ENCODE results near the gene CCDC9B. TPM values are rescaled to one million over a fixed set of nuclear protein-coding genes. Genes with fewer than 3 reads are reported as not detected.

The CCDC9B gene
- total RNA-seq, 1 experiment from 2014 or later: 9.8 TPM

DNA sequence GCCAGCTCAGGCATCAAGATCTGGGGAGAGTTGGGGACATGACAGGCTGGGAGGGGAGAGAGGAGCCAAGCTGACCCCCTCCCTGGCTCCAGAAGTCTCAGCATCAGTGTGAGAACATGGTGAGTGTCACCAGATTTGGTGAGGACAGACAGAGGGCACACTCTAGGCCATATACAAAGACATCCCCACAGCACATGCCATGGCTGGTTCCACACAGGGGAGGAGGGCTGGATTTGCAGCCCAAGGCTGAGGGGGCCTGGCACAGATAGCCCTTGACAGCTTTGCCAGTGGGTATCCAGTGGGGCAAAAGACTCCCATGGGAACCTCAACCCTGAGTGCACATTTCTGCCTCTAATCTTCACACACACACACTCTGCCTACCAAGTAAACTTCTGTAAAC, 47.7 kb downstream of the CCDC9B start:
- no peak for DNase-seq (ENCODE audit: low read depth)

DNA sequence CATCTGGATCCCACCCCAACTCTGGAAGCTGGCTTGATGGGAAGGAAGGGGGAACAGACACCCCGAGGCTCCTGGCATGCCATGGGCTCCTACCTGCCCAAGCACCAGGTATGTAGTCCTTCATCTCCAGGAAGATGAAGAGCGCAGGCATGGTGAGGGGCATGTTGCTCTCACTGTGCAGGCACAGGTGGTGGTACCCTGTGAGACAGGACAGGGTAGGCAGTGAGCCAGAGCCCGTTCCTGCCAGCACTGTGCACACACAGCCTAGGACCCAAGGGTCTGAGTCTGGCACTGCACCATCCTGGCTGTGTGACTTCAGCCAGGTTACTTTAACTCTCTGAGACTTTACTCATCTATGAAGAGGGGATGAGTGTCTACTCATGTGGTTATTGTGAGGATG, 48.5 kb downstream of the CCDC9B start:
- no peak for DNase-seq (ENCODE audit: low read depth)

GRCh38 chr15:40290918-40291574, 49.7 kb downstream of the CCDC9B start:
- DNase-seq (ENCODE audit: low read depth): peak; percentile 38

DNA sequence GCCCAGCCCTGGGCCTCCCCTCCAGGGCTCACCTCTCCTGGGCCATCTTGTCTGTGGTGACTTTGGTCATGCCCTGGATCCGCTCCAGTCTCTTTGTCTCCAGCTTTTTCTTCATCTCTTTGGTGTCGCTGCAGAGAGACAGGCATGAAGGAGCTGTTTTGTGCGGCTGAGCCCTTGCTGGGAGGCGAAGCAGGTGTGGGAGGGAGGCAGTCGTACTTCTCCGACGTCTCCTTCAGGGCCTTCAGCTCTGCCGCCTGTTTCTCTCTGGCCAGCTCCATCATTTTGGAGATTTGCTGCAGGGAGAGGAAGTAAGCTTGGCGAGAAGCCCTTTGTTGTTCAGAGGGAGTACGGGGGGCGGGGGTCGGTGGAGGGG, 50.2 kb downstream of the CCDC9B start:
- no peak for DNase-seq (ENCODE audit: low read depth)

- DNase-seq (ENCODE audit: low read depth): no peak
Measured at GRCh38 chr15:40289140-40289775, 51.5 kb downstream of the CCDC9B start.

GRCh38 chr15:40287968-40288367, 52.8 kb downstream of the CCDC9B start:
- no peak for DNase-seq (ENCODE audit: low read depth)

GRCh38 chr15:40287505-40287904, 53.2 kb downstream of the CCDC9B start:
- DNase-seq (ENCODE audit: low read depth): no peak

GRCh38 chr15:40286794-40287193, 53.9 kb downstream of the CCDC9B start:
- no peak for DNase-seq (ENCODE audit: low read depth)

GRCh38 chr15:40286061-40286532, 54.6 kb downstream of the CCDC9B start:
- DNase-seq (ENCODE audit: low read depth): no peak

GRCh38 chr15:40285554-40286011, 55.2 kb downstream of the CCDC9B start:
- DNase-seq (ENCODE audit: low read depth): no peak

DNA sequence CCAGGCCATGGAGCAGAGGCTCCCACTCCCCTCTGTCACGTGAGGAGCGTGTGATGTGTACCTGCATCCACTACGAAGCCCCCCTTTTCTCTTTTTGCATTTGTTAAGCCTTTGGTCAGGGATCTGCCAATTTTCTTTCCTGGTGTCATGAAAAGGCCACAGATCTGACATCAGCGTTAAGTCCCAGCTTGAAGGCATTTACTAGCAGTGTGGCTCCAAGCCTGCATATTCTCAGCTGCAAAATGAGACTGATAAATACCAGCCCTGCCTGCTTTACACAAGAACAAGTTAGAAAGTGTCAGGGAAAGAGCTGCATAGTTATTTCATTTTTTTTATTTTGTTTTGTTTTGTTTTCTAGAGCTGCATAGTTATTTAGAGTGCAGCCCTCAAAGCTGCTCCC, 55.6 kb downstream of the CCDC9B start:
- DNase-seq (ENCODE audit: low read depth): no peak

DNA sequence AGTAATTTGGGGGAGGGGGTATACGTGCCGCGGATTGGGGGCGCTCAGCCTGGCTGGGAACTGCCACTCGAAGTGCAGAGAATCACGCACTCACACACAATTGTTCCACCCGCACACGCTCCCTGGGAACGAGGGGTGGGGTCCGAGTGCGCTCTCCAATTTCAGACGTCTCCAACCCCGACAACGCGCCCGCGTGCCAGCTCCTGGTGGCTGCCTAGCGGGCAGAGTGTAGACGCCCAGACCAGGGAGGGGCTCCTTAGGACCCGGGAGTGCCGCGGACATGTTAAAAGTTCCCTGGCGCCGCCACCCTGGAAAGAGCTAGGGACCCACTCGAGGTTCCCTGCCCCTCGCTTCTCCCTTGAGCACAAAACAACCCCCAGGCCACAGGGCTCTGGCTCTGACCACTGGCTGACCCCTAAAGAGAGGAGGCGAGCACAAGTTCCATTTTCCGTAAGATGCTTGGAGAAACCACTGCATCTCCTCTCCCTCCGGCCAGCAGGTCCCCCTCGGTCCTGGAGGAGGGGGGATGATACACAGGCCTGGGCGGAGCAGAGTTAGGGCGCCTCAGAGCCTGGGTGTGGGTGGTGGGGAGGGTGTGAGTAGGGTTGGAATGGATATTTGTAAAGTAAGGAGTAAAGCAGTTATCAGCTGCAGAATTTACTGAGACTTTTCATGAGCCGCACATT, 57.0 kb downstream of the CCDC9B start:
- DNase-seq (ENCODE audit: low read depth): no peak

GRCh38 chr15:40282869-40283614, 57.7 kb downstream of the CCDC9B start, which contains the start of gene ANKRD63:
ANKRD63 (minus strand) TSS chr15:40283064; CDS start chr15:40282586, 478 bp downstream.
- DNase-seq (ENCODE audit: low read depth): no peak

DNA sequence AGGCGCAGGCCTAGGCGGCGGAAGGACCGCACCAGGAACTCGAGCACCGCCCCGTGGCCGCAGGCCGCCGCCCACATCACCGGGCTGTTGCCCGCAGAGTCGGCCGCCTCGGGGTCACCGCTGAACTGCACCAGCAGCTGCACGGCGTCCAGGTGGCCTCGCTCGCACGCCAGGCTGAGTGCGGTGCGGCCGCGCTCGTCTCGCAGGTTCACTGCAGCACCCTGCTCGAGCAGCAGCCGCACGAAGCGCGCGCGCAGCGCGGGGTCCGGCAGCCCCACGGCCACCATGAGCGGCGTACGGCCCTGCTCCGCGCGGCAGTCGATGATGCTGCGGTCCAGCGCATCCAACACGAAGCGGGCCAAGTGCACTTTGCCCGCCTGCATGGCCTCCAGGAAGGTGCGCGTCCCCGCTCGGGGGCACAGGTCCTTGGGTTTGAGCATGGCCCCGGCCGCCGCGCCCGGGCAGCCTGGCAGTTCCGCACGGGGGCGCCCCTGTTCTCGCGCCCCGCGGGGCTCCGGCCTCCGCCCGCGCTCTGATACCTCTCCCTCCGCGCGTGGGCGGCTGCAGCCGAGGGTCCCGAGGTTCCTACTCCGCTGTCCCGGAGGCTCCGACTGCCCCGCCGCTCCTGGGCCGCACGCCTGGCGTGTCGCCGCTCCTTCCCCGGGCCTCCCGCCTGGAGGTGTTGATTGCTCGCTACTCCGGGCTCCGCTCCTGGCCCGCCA, 58.4 kb downstream of the CCDC9B start:
- DNase-seq (ENCODE audit: low read depth): no peak

GRCh38 chr15:40281801-40282146, 59.0 kb downstream of the CCDC9B start:
- no peak for DNase-seq (ENCODE audit: low read depth)

Other genes with a start within 250 kb of the CCDC9B start
- 3.3 and 8.7 TPM in 2 replicates for gene BMF, start 232.1 kb downstream of the CCDC9B start, total RNA-seq (2014; rRNA removed)
- gene BUB1B, start 179.9 kb downstream of the CCDC9B start, total RNA-seq (2014; rRNA removed): 63.2 and 72.7 TPM in 2 replicates
- gene PAK6, start 101.9 kb downstream of the CCDC9B start, total RNA-seq (2014; rRNA removed): under 0.01 TPM in 1 of 2 replicates, not detected in the other
- gene ANKRD63, start 57.9 kb downstream of the CCDC9B start, total RNA-seq (2014; rRNA removed): not detected in 2 replicates
- 0.75 and 1.9 TPM in 2 replicates for gene PLCB2, start 33.0 kb downstream of the CCDC9B start, total RNA-seq (2014; rRNA removed)
- gene INAFM2, start 17.2 kb downstream of the CCDC9B start, total RNA-seq (2014; rRNA removed): 16.4 and 19.7 TPM in 2 replicates
- not detected in 2 replicates for gene PHGR1, start 10.1 kb upstream of the CCDC9B start, total RNA-seq (2014; rRNA removed)
- gene DISP2, start 17.3 kb upstream of the CCDC9B start, total RNA-seq (2014; rRNA removed): 1.2 and 1.3 TPM in 2 replicates
- gene KNSTRN, start 41.8 kb upstream of the CCDC9B start, total RNA-seq (2014; rRNA removed): 121 and 125 TPM in 2 replicates
- gene IVD, start 64.9 kb upstream of the CCDC9B start, total RNA-seq (2014; rRNA removed): 26.2 and 32.3 TPM in 2 replicates
- 8.3 TPM in 2 replicates for gene BAHD1, start 100.0 kb upstream of the CCDC9B start, total RNA-seq (2014; rRNA removed)
- gene CHST14, start 130.0 kb upstream of the CCDC9B start, total RNA-seq (2014; rRNA removed): 27.9 and 30.1 TPM in 2 replicates
- gene CCDC32, start 224.1 kb upstream of the CCDC9B start, total RNA-seq (2014; rRNA removed): 12.9 and 14.1 TPM in 2 replicates
- 11.5 and 12.6 TPM in 2 replicates for gene RPUSD2, start 228.4 kb upstream of the CCDC9B start, total RNA-seq (2014; rRNA removed)

Measured in LHCN-M2 (cell line).